Heart right ventricle (tissue), 16 donors: ENCODE measurements around the gene ZIC4. TPM values are rescaled to one million over a fixed set of nuclear protein-coding genes. Genes with fewer than 3 reads are reported as not detected.
A peak's percentile ranks its signal among the peaks of the same experiment; 100 is the strongest.

Experiments used
- ATAC-seq, 8 donors: fragments of 200-7000 bp; cut with Tn5 transposase; one replicate each; pipeline ENCODE4 v1.9.1; 2020; ENCODE audit warnings: mild to moderate bottlenecking in 8 of 8, moderate library complexity in 8 of 8, moderate number of reproducible peaks in 1 of 8
- DNase-seq, 2 donors: peaks; one replicate each; pipeline ENCODE4 v3.0.0-alpha.2; 2020
- H3K27ac ChIP-seq, 10 donors: fragments of 200-600 bp; sonication (generic) in 2 of 10; one replicate each; pipeline versions ENCODE4 v1.5.0 to v1.8.0; 2020 to 2022; ENCODE audit warnings: mild to moderate bottlenecking in 3 of 10
- H3K27me3 ChIP-seq, 7 donors: fragments of 200-600 bp; one replicate each; pipeline ENCODE4 v1.8.0; 2021 to 2022; ENCODE audit warnings: mild to moderate bottlenecking in 2 of 7
- H3K36me3 ChIP-seq, 9 donors: fragments of 200-600 bp; sonication (generic) in 1 of 9; one replicate each; pipeline versions ENCODE4 v1.5.0 to v1.8.0; 2020 to 2022; ENCODE audit warnings: mild to moderate bottlenecking in 2 of 9
- H3K4me1 ChIP-seq, 9 donors: fragments of 200-600 bp; sonication (generic) in 1 of 9; one replicate each; pipeline versions ENCODE4 v1.5.0 to v1.8.0; 2020 to 2022; ENCODE audit warnings: mild to moderate bottlenecking in 4 of 9
- H3K4me3 ChIP-seq, 10 donors: fragments of 200-600 bp; sonication (generic) in 2 of 10; one replicate each; pipeline versions ENCODE4 v1.5.0 to v1.8.0; 2020 to 2022; ENCODE audit warnings: mild to moderate bottlenecking in 7 of 10, moderate library complexity in 2 of 10
- H3K9me3 ChIP-seq, 11 donors: fragments of 200-600 bp in 10 of 11; sonication (generic) in 2 of 11; one replicate each; pipeline versions ENCODE4 v1.5.0 to v1.8.0; 2013 to 2022; ENCODE audit warnings: mild to moderate bottlenecking in 2 of 11, control low read depth in 1 of 11, moderate library complexity in 1 of 11
- WGBS, 2 donors: extraction: QIAGEN DNeasy Blood & Tissue Kit; methylation state at CpG; one replicate each; pipeline ENCODE4 v1.1.7; 2013; ENCODE audit warnings: inconsistent platforms in 1 of 2; 5-methylcytosine and 5-hydroxymethylcytosine counted together
- intact Hi-C, 10 donors: fragments of 100-400 bp; cut with DNase I; formaldehyde crosslinking; loops; one replicate each; pipeline versions ENCODE4 v1.11.1 to v1.14.2; 2022
- polyA plus RNA-seq, 2 donors: library from polyadenylated mRNA; stranded (reverse); fragments of 200-250 nt; gene quantifications; one replicate each; pipeline ENCODE4 v1.2.3, GENCODE V29; 2013
- total RNA-seq, 10 donors: library from RNA; stranded (reverse); fragmentation: NEBNext Ultra II Directional in 3 of 10; extraction: Animal tissue kit (Norgen Biotek cat#: 25700) in 3 of 10; gene quantifications; one replicate each; pipeline versions ENCODE4 v1.2.1 to v1.2.4, GENCODE V29; 2021 to 2023
- TF ChIP-seq, protein P1 (sequence below), 9 donors: fragments of 200-600 bp; sonication (generic) in 2 of 9; IDR thresholded peaks; one replicate each; pipeline versions ENCODE4 v1.5.0 to v1.8.0; 2021 to 2022; ENCODE audit warnings: antibody characterized with exemption in 9 of 9, mild to moderate bottlenecking in 5 of 9, moderate library complexity in 1 of 9
- donor health status: Arrhythmogenic right ventricular cardiomyopathy.
- donor health status: ischemic (EF 13 %, LVEDD 7.1; RV severe dilation, severe dysfunction).
- donor health status: healthy with polysubstance abuse.
- donor health status: DM: no; HTN: yes; CAD: no.
- donor health status: DM: no; HTN: no; CAD: no.
- donor health status: ischemic (EF 25% LVEDD 6.9; RV normal size, moderate dysfunction).
- donor health status: ischemic (EF 25% LVEDD 5.7; RV mildly dilated, moderate dysfunction).
- donor health status: healthy.
- donor health status: DM: yes; HTN: yes; CAD: no.
- donor health status: Ischemic cardiomyopathy.
- donor health status: ischemic (EF 35%, LVEDD 5.7; RV mildly dilated, moderate dysfunction).
- donor health status: nonischemic (EF 11% LVEDD 7.7; RV severe dilation, severe dysfunction).
- donor health status: DM: yes; HTN: yes; CAD: no.
- donor health status: PGD.
- donor health status: ischemic (EF 29% LVEDD 5.4; RV normal size, mild dysfunction).
- donor health status: nonischemic (EF 23%, LVEDD 6.1; RV moderate dilation, normal function).

Gene ZIC4
- total and polyA plus RNA-seq, 12 donors: not detected

DNA sequence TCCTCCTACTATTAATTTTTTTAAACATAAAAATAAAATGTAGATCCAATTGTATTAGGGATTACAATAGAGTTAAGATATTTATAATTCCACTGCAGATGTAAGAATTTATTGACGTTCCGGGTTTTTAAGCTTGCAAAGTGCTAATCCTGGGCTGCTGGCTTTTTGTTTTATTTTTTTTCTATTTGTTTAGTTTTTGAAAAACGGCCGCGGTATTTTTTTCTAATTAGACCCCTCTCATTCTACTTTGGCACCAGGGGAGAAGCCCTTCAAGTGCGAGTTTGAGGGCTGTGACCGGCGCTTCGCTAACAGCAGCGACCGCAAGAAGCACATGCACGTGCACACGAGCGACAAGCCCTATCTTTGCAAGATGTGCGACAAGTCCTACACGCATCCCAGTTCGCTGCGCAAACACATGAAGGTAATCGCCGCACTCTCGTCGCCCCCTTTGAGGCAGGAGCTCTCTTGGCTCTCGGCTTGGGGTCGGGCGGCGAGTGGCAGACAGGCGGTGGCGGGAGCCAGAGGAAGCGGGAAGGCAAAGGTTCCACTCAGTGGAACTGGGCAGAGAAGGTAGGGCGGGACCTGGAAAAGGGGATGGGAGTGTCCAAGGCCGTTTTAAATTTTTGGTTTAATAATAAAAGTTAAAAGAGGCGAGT lies 6.0 kb upstream of the ZIC4 start:
- intact Hi-C loops: no loop called here
- Histone ChIP-seq H3K9me3 (peaks cover 0 to 2% (median 0%) of the 10 kb centered on the region in 11 donors), H3K27ac (no peak overlapping the region), H3K27me3 (peaks cover 42 to 100% (median 99%) of the 10 kb centered on the region in 7 donors), H3K4me1 (peaks cover 0 to 48% (median 36%) of the 10 kb centered on the region in 9 donors), H3K36me3 (no peaks in the 10 kb centered on the region), H3K4me3 (no peak overlapping the region)
- WGBS, 2 donors: 5 to 11% methylated on average over 32 of the region's 32 CpGs
- TF ChIP-seq, protein P1, sequence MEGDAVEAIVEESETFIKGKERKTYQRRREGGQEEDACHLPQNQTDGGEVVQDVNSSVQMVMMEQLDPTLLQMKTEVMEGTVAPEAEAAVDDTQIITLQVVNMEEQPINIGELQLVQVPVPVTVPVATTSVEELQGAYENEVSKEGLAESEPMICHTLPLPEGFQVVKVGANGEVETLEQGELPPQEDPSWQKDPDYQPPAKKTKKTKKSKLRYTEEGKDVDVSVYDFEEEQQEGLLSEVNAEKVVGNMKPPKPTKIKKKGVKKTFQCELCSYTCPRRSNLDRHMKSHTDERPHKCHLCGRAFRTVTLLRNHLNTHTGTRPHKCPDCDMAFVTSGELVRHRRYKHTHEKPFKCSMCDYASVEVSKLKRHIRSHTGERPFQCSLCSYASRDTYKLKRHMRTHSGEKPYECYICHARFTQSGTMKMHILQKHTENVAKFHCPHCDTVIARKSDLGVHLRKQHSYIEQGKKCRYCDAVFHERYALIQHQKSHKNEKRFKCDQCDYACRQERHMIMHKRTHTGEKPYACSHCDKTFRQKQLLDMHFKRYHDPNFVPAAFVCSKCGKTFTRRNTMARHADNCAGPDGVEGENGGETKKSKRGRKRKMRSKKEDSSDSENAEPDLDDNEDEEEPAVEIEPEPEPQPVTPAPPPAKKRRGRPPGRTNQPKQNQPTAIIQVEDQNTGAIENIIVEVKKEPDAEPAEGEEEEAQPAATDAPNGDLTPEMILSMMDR (IDR thresholded peaks at IDR 0.05): no peak
- DNase-seq (no peak), ATAC-seq (no peak)

DNA sequence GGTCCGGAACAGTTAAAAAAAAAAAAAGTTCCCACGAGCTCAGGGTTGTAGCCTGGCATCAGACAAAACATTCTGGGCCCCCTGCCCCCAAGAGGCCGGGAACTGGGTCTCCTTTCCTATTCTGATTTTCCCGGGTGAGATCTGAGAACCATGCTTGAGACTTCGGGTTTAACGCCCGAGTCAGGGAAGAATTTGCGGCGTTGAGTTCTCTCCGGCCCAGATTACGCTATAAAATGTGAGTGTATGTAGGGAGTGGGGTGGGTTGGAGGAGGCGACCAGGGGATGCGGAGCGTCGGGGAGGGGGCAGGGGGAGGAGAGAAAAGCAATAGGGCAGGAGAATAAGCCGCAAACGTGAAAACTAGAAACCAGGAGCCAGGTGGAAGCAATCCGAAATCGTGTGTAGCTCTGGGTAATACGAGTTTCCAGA lies 5.5 kb upstream of the ZIC4 start:
- 8 to 9% methylated on average over 20 of the region's 20 CpGs for WGBS, 2 donors

DNA sequence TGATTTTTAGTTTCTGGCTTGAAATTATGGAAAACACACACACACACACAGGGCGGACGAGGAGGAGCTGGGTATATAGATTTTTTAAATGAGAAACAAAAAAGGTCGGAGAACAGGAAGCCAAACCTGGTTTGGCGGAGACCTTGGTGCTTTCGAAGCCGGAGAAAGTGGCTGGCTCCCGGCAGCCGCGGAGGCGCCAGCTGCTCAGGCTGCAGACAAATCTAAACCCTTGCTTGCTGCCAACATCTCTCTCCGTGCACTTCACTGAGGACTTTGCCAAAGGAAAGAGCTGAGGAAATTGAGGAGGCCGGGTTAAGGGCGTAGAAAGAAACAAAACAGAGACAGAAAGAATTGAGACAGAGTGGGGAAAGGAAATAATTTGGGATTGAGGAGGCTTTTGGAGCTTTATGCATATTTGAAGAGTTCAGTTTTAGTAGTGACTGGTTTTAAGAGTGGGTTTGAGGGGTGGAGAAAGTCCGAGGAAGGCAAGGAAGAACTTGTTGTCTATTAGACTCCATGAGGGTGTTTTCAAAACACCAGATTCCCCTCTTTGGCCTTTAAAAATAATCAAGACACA lies 5.0 kb upstream of the ZIC4 start:
- 4 to 6% methylated on average over 14 of the region's 14 CpGs for WGBS, 2 donors
- Histone ChIP-seq H3K36me3 (no peaks in the 10 kb centered on the region), H3K27ac (no peak overlapping the region), H3K9me3 (peaks cover 0 to 2% (median 0%) of the 10 kb centered on the region in 11 donors), H3K4me3 (peak overlapping the region in 9 of 10 donors; percentile 7 to 49 (median 32)), H3K27me3 (peaks cover 51 to 100% (median 99%) of the 10 kb centered on the region in 7 donors), H3K4me1 (peaks cover 0 to 48% (median 36%) of the 10 kb centered on the region in 9 donors)
- TF ChIP-seq, protein P1 (IDR thresholded peaks at IDR 0.05): no peak
- intact Hi-C loops: no loop called here
- ATAC-seq (peak in 1 of 8 donors; percentile 42), DNase-seq (no peak)

More for the DNA sequence above, 5.5 kb upstream of the ZIC4 start:
- intact Hi-C loops: no loop called here
- Histone ChIP-seq H3K27ac (no peak overlapping the region), H3K27me3 (peaks cover 46 to 100% (median 99%) of the 10 kb centered on the region in 7 donors), H3K36me3 (no peaks in the 10 kb centered on the region), H3K4me3 (no peak overlapping the region), H3K9me3 (peaks cover 0 to 2% (median 0%) of the 10 kb centered on the region in 11 donors), H3K4me1 (peaks cover 0 to 48% (median 36%) of the 10 kb centered on the region in 9 donors)
- TF ChIP-seq, protein P1 (IDR thresholded peaks at IDR 0.05): no peak
- ATAC-seq: no peak
- no peak for DNase-seq

DNA sequence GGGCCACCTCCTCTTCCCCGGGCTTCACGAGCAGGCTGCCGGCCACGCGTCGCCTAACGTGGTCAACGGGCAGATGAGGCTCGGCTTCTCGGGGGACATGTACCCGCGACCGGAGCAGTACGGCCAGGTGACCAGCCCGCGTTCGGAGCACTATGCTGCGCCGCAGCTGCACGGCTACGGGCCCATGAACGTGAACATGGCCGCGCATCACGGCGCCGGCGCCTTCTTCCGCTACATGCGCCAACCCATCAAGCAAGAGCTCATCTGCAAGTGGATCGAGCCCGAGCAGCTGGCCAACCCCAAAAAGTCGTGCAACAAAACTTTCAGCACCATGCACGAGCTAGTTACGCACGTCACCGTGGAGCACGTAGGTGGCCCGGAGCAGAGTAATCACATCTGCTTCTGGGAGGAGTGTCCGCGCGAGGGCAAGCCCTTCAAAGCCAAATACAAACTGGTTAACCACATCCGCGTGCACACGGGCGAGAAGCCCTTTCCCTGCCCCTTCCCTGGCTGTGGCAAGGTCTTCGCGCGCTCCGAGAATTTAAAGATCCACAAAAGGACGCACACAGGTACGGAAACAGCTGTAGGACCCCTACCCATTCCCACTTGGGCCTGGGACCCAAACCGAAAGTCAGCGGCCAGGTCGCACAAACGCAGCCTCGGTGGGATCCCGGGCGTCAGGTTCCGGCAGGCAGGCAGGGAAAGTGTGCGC lies 4.3 kb upstream of the ZIC4 start:
- TF ChIP-seq, protein P1 (IDR thresholded peaks at IDR 0.05): no peak
- peaks cover 0 to 48% (median 36%) of the 10 kb centered on the region in 9 donors for H3K4me1 ChIP-seq
- H3K4me3 ChIP-seq: peak overlapping the region in 9 of 10 donors; percentile 7 to 49 (median 32)
- WGBS, 2 donors: 1 to 4% methylated on average over 61 of the region's 61 CpGs
- H3K27ac ChIP-seq: no peak overlapping the region
- H3K27me3 ChIP-seq: peaks cover 55 to 100% (median 99%) of the 10 kb centered on the region in 7 donors
- H3K9me3 ChIP-seq: no peaks in the 10 kb centered on the region
- ATAC-seq (no peak), DNase-seq (no peak)
- intact Hi-C loops: no loop called here
- no peaks in the 10 kb centered on the region for H3K36me3 ChIP-seq
